ENCODE measurements around the gene CHCHD3.
"Not testable (repeated sequence)": the region's sequence is repeated elsewhere in the genome, so short reads cannot be mapped to it uniquely, and the experiment has no call there.

CHCHD3 gene

GRCh38 chr7:132988117-132988516 lies 93.8 kb downstream of the CHCHD3 start:
- TF ChIP-seq CTCF (IDR thresholded peaks at IDR 0.05), result no peak
- Histone ChIP-seq H3K27ac (no peak overlapping the region), H3K4me3 (no peak overlapping the region)

GRCh38 chr7:132980402-132980801 lies 101.5 kb downstream of the CHCHD3 start:
- no peak for DNase-seq (ENCODE audit: low spot score)
- TF ChIP-seq CTCF (IDR thresholded peaks at IDR 0.05), result no peak
- H3K27ac ChIP-seq, result no peak overlapping the region
- no peak overlapping the region for H3K4me3 ChIP-seq

More at GRCh38 chr7:132988117-132988516, 93.8 kb downstream of the CHCHD3 start:
- DNase-seq (ENCODE audit: low spot score), result no peak

GRCh38 chr7:132979524-132979923 lies 102.4 kb downstream of the CHCHD3 start:
- DNase-seq (ENCODE audit: low spot score), result no peak
- no peak overlapping the region for H3K27ac ChIP-seq
- H3K4me3 ChIP-seq, result no peak overlapping the region
- TF ChIP-seq CTCF (IDR thresholded peaks at IDR 0.05), result no peak

GRCh38 chr7:132977234-132977633 lies 104.7 kb downstream of the CHCHD3 start:
- Histone ChIP-seq H3K27ac (no peak overlapping the region), H3K4me3 (no peak overlapping the region)
- no peak for DNase-seq (ENCODE audit: low spot score)
- no peak for TF ChIP-seq CTCF (IDR thresholded peaks at IDR 0.05)

- H3K27ac ChIP-seq, result no peak overlapping the region
- no peak for DNase-seq (ENCODE audit: low spot score)
- TF ChIP-seq CTCF (IDR thresholded peaks at IDR 0.05), result no peak
- no peak overlapping the region for H3K4me3 ChIP-seq
These were observed 109.1 kb downstream of the CHCHD3 start for GRCh38 chr7:132972745-132973144.

GRCh38 chr7:132970257-132970656 lies 111.6 kb downstream of the CHCHD3 start:
- TF ChIP-seq CTCF (IDR thresholded peaks at IDR 0.05), result no peak
- Histone ChIP-seq H3K27ac (no peak overlapping the region), H3K4me3 (no peak overlapping the region)
- no peak for DNase-seq (ENCODE audit: low spot score)

GRCh38 chr7:132969520-132969919 lies 112.4 kb downstream of the CHCHD3 start:
- DNase-seq (ENCODE audit: low spot score), result no peak
- Histone ChIP-seq H3K27ac (no peak overlapping the region), H3K4me3 (no peak overlapping the region)
- no peak for TF ChIP-seq CTCF (IDR thresholded peaks at IDR 0.05)

GRCh38 chr7:132967470-132967848 lies 114.4 kb downstream of the CHCHD3 start:
- DNase-seq (ENCODE audit: low spot score); H3K27ac ChIP-seq; H3K4me3 ChIP-seq: not testable (repeated sequence)
